ENCODE measurements around the gene GJC3.
"Not testable (repeated sequence)": the region's sequence is repeated elsewhere in the genome, so short reads cannot be mapped to it uniquely, and the experiment has no call there.

GJC3 gene, protein sequence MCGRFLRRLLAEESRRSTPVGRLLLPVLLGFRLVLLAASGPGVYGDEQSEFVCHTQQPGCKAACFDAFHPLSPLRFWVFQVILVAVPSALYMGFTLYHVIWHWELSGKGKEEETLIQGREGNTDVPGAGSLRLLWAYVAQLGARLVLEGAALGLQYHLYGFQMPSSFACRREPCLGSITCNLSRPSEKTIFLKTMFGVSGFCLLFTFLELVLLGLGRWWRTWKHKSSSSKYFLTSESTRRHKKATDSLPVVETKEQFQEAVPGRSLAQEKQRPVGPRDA

DNA sequence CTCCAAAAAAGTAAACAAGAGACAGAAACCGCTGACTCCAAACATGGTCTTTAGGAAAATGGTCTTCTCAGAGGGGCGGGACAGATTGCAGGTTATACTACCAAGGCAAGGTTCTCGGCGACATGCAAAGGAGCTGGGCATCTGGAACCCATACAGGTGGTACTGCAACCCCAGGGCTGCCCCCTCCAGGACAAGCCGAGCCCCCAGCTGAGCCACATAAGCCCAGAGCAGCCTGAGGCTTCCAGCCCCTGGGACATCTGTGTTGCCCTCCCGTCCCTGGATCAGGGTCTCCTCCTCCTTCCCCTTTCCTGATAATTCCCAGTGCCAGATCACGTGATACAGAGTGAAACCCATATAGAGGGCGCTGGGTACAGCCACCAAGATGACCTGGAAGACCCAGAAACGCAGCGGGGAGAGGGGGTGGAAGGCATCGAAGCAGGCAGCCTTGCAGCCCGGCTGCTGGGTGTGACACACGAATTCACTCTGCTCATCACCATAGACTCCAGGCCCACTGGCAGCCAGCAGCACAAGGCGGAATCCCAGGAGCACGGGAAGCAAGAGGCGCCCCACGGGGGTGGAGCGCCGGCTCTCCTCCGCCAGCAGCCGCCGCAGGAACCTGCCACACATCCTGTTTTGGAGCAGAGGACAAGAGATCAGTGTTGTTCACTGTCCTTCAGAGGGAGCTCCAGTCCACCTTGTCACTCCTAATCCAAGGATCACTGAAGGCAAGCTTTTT is at the start of gene GJC3:
TSS of gene GJC3 (minus strand) at position 627 of the 736 bp plus-strand sequence. CDS start at position 627, 0 bp downstream.
- in situ Hi-C loops (cut with MboI; ENCODE audit: low sequenced_read_pairs): no loop called here

- in situ Hi-C loops (cut with MboI; ENCODE audit: low sequenced_read_pairs): loop anchor here (25.0 kb wide), 1 partner anchor 236 kb away; the partner anchor contains the start of gene PVRIG
These were observed 47.2 kb upstream of the GJC3 start for GRCh38 chr7:99976626-99977025.

- in situ Hi-C loops (cut with MboI; ENCODE audit: low sequenced_read_pairs): loop anchor here (25.0 kb wide), 1 partner anchor 236 kb away; the partner anchor contains the start of gene PVRIG
These were observed 46.5 kb upstream of the GJC3 start, which contains the start of gene AZGP1 for GRCh38 chr7:99975782-99976521. Gene AZGP1 (minus strand): TSS chr7:99976031. CDS start chr7:99976020, 11 bp downstream.

- in situ Hi-C loops (cut with MboI; ENCODE audit: low sequenced_read_pairs): loop anchor here (25.0 kb wide), 1 partner anchor 238 kb away; the partner anchor contains the start of gene PVRIG
These were observed 45.3 kb upstream of the GJC3 start for GRCh38 chr7:99974681-99975080.

DNA sequence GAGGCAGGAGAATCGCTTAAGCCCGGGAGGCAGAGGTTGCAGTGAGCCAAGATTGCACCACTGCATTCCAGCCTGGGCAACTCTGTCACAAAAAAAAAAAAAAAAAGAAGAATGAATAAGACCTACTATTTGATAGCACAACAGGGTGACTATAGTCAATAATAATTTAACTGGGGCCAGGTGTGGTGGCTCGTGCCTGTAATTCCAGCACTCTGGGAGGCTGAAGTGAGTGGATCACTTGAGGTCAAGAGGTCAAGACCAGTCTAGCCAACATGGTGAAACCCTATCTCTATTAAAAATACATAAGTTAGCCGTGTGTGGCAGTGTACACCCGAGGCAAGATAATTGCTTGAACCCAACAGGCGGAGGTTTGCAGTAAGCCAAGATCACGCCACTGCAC is 44.4 kb upstream of the GJC3 start:
- in situ Hi-C loops (cut with MboI; ENCODE audit: low sequenced_read_pairs): not testable (repeated sequence)

GRCh38 chr7:99971242-99971641 is 41.8 kb upstream of the GJC3 start:
- in situ Hi-C loops (cut with MboI; ENCODE audit: low sequenced_read_pairs): no loop called here

- in situ Hi-C loops (cut with MboI; ENCODE audit: low sequenced_read_pairs): not testable (repeated sequence)
These were observed 40.4 kb upstream of the GJC3 start for GRCh38 chr7:99969813-99970212.

DNA sequence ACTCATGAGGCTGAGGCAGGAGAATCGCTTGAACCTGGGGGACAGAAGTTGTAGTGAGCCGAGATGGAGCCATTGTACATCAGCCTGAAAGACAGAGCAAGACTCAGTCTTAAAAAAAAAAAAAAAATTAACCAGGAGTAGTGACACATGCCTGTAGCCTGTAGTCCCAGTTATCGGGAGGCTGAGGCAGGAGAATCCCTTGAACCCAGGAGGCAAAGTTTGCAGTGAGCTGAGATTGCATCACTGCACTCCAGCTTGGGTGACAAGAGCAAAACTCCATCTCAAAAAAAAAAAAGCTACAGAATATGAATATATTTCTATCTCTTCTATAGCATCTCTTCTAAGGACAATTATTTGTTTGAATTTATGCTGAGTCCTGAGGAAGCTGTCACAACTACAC is 39.9 kb upstream of the GJC3 start:
- in situ Hi-C loops (cut with MboI; ENCODE audit: low sequenced_read_pairs): no loop called here

DNA sequence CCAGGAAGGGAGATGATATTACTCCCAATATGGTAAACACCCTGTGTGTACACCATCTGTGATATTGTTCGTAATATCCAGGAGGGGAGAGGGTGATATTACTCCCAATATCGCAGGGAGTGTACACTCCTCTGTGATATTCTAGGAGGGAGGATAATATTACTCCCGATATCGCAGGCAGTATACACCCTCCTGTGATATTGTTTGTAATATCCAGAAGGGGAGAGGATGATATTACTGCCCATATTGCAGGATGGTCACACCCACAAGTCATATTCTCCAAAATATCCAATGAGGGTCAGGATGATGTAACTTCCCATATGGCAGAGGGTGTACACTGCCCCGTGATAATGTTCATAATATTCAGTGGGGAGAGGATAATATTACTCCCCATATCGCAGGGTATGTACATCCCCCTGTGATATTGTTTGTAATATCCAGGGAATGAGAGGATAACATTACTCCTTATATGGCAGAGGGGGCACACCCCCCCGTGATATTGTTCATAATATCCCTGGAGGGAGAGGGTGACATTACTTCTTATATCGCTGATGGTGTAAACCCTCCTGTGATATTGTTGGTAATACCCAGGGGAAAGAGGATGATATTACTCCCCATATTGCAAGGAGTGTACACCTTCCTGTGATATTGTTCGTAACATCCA is 29.3 kb upstream of the GJC3 start:
- in situ Hi-C loops (cut with MboI; ENCODE audit: low sequenced_read_pairs): no loop called here

GRCh38 chr7:99955247-99955646 is 25.8 kb upstream of the GJC3 start:
- in situ Hi-C loops (cut with MboI; ENCODE audit: low sequenced_read_pairs): no loop called here

DNA sequence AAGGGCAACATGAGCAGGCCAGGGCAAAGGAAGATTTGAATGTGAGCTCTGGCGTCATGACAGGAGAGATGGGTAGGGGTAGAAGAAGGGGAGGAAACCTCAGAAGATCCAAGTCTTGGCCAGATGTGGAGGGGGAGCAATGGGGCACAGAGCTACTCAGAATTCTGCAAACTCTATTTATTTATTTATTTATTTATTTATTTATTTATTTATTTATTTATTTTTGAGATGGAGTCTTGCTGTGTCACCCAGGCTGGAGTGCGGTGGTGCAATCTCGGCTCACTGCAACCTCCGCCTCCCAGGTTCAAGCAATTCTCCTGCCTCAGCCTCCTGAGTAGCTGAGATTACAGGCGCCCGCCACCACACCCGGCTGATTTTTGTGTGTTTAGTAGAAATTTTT is 25.2 kb upstream of the GJC3 start:
- in situ Hi-C loops (cut with MboI; ENCODE audit: low sequenced_read_pairs): not testable (repeated sequence)

GRCh38 chr7:99953649-99954048 is 24.2 kb upstream of the GJC3 start:
- in situ Hi-C loops (cut with MboI; ENCODE audit: low sequenced_read_pairs): no loop called here

GRCh38 chr7:99952649-99953048 is 23.2 kb upstream of the GJC3 start:
- in situ Hi-C loops (cut with MboI; ENCODE audit: low sequenced_read_pairs): not testable (repeated sequence)

DNA sequence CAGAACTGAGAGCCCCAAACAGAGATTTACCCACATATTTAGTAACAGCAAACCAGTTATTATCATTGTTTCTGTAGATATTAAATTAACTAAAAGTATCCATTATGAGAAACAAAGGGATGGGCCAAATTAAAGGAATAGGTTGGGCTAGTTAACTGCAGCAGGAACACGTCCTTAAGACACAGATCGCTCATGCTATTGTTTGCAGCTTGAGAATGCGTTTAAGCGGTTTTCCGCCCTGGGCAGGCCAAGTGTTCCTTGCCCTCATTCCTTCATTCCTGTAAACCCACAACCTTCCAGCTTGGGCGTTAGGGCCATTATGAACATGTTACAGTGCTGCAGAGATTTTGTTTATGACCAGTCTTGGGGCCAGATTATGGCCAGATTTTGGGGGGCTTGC is 21.4 kb upstream of the GJC3 start:
- in situ Hi-C loops (cut with MboI; ENCODE audit: low sequenced_read_pairs): not testable (repeated sequence)

DNA sequence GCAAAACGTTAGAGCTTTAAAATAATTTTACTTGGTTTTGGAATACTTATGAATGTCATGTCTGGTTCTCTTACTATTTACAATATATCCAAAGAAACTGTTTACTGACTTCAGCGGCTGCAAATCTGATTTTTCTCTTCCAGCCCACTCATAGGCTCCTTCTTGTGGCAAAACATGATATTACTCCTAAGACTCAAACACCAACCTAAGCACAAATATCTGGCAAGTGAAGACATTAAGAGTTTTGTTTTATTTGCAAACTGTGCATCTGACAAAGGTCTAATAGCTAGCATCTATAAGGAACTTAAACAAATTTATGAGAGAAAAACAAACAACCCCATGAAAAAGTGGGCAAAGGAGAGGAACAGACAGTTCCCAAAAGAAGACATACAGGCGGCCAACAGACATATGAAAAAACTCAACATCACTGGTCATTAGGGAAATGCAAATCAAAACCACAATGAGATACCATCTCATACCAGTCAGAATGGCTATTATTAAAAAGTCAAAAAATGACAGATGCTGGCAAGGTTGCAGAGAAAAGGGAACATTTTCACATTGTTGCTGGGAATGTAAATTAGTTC is 20.3 kb upstream of the GJC3 start:
- in situ Hi-C loops (cut with MboI; ENCODE audit: low sequenced_read_pairs): no loop called here

- in situ Hi-C loops (cut with MboI; ENCODE audit: low sequenced_read_pairs): no loop called here
These were observed 18.2 kb upstream of the GJC3 start for GRCh38 chr7:99947608-99948007.

DNA sequence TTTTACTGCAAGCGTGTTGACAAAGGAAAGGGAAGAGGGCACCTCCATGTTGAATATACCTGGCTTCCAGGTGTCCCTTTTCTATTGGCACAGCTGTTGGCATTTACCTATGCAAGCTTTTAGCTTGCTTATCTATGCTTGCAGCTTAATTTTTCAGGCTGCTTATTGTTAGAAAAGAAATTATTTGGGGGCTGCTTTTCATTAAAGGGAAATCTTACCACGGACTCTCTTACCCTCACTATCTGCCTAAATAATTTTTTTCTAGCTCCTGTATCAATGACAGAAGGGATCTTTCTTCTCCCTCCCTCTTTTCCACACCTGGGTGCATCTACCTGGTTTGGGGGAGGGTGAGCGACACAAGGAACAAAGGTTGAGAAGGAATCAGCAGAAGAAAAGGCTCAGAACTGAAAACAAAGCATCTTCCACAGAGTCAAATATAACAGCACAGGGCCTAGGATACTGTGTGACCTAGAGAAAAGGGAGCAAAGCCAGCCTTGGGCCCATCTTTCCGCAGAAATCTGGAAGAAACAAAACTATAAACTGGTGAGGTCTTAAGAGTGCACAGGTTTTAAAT is 15.2 kb upstream of the GJC3 start:
- in situ Hi-C loops (cut with MboI; ENCODE audit: low sequenced_read_pairs): no loop called here

DNA sequence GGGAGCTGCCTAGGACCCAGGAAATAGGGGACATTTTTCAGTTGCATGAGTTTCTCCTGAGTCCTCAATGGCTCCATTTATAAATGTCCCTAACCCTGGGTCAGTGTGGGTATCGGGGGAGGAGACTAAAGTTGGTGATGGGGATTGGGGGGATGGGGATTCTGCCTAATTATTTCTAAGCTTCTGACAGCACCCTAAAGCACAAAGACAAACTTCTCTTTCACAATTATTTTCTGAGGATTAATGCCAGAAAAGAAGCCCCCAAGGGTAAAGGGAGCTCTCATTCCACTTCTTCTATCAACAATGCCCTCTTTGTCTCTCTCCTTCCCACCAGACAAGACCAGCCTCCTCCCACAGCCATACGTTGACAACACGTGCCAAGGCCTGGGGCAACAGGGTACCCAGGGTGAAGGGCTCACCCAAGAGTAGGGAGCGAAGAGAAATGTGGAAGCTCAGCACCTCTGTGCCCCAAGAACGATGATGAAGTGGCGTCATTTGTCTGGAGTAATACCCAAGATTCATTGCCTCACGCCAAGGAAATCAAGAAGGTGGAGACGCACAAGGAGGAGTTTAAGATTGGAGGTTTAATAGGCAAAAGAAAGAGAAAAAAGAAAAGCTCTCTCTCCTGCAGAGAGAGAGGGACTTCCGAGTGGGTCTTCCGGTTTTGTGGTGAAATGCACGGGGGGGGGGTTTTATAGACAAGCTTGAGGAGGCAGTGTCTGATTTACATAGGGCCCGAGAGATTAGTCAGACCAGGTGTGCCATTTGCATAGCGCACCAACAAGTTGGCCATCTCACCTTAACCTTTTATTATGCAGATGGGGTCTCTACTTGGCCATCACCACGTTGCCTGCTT is 14.4 kb upstream of the GJC3 start:
- in situ Hi-C loops (cut with MboI; ENCODE audit: low sequenced_read_pairs): no loop called here

GRCh38 chr7:99938296-99938695 is 8.9 kb upstream of the GJC3 start:
- in situ Hi-C loops (cut with MboI; ENCODE audit: low sequenced_read_pairs): no loop called here
